DOHH2 (cell line): ENCODE results near the gene PCBD1.

Experiments
- H3F3A ChIP-seq: fragments of 200-600 bp; sonication (generic), shearing (Covaris generic); 2 replicates; pipeline ENCODE4 v1.6.0; 2016; ENCODE audit warnings: antibody characterized with exemption, mild to moderate bottlenecking; ENCODE audit not compliant: control insufficient read depth, insufficient read depth
- H3K27ac ChIP-seq: fragments of 200-600 bp; sonication (generic); 2 replicates; pipeline ENCODE4 v1.5.1; 2014; ENCODE audit warnings: low read depth, mild to moderate bottlenecking, low read length, moderate library complexity
- H3K27me3 ChIP-seq: fragments of 200-600 bp; sonication (generic); 2 replicates; pipeline ENCODE4 v1.6.1; 2014; ENCODE audit warnings: mild to moderate bottlenecking, low read length, mixed read lengths; ENCODE audit not compliant: control insufficient read depth
- H3K36me3 ChIP-seq: fragments of 200-600 bp; sonication (generic); 2 replicates; pipeline ENCODE4 v1.6.1; 2014; ENCODE audit warnings: mild to moderate bottlenecking, low read length, moderate library complexity, mixed read lengths; ENCODE audit not compliant: control insufficient read depth
- H3K4me1 ChIP-seq: fragments of 200-600 bp; sonication (generic); 2 replicates; pipeline ENCODE4 v1.6.1; 2014; ENCODE audit warnings: mild to moderate bottlenecking, low read length, mixed read lengths; ENCODE audit not compliant: control insufficient read depth
- H3K4me2 ChIP-seq: fragments of 200-600 bp; sonication (generic); 2 replicates; pipeline ENCODE4 v1.6.0; 2014; ENCODE audit warnings: mild to moderate bottlenecking, low read length, moderate library complexity
- H3K4me3 ChIP-seq: fragments of 200-600 bp; sonication (generic); 2 replicates; pipeline ENCODE4 v1.5.1; 2014; ENCODE audit warnings: mild to moderate bottlenecking, low read length, mixed read lengths
- H3K79me2 ChIP-seq: fragments of 200-600 bp; sonication (generic); 2 replicates; pipeline ENCODE4 v1.6.1; 2014; ENCODE audit warnings: mild to moderate bottlenecking, low read length, mixed read lengths; ENCODE audit not compliant: control insufficient read depth
- H3K9me2 ChIP-seq: fragments of 200-600 bp; sonication (generic); replicated peaks from 2 replicates; pipeline ENCODE4 v1.6.1; 2014; ENCODE audit warnings: mild to moderate bottlenecking, low read length, mixed read lengths; ENCODE audit not compliant: control insufficient read depth
- H3K9me3 ChIP-seq: fragments of 200-600 bp; sonication (generic); 2 replicates; pipeline ENCODE4 v1.6.1; 2014; ENCODE audit warnings: antibody characterized with exemption, low read length, mixed read lengths; ENCODE audit not compliant: control insufficient read depth, insufficient read depth
- H4K20me1 ChIP-seq: fragments of 200-600 bp; sonication (generic); 2 replicates; pipeline ENCODE4 v1.6.0; 2014; ENCODE audit warnings: low read depth, mild to moderate bottlenecking, antibody characterized with exemption, low read length, moderate library complexity; ENCODE audit not compliant: control insufficient read depth, insufficient read depth
- EZH2phosphoT487 ChIP-seq: fragments of 200-600 bp; sonication (generic); IDR thresholded peaks from 2 replicates; pipeline ENCODE4 v1.6.1; 2017; ENCODE audit warnings: borderline replicate concordance, mild to moderate bottlenecking, antibody characterized with exemption, low read length, moderate library complexity, mixed read lengths
- TF ChIP-seq, protein P1 (sequence below): fragments of 200-600 bp; sonication (generic); IDR thresholded peaks from one replicate; pipeline ENCODE4 v1.5.1; 2014; ENCODE audit warnings: antibody characterized with exemption, mild to moderate bottlenecking, low read depth, low read length; ENCODE audit not compliant: poor library complexity, severe bottlenecking

The PCBD1 gene

DNA sequence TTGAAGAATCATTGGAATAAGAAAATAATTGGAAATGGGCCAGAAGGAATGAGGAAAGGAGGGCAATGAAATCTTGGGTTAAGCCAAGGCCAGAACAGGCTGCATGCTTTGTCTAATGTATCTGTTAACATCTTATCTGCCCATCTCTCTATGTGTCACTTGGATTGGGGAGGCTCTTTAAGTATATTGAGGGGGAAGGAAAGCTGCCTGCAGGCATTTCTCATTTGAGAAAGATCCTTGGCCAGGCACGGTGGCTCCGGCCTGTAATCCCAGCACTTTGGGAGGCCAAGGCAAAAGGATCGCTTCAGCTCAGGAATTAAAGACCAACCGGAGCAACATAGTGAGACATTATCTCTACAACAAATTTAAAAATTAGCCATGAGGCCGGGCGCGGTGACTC is 14.3 kb downstream of the PCBD1 start:
- Histone ChIP-seq H4K20me1 (no peaks in the 10 kb centered on the region), H3K27ac (no peak overlapping the region), H3K4me3 (no peak overlapping the region), H3K9me2 (no peaks in the 10 kb centered on the region), H3K79me2 (no peaks in the 10 kb centered on the region), H3K4me1 (no peaks in the 10 kb centered on the region), H3F3A (no peaks in the 10 kb centered on the region), H3K4me2 (no peak overlapping the region), H3K36me3 (no peaks in the 10 kb centered on the region), H3K27me3 (no peaks in the 10 kb centered on the region), H3K9me3 (no peaks in the 10 kb centered on the region)
- TF ChIP-seq, protein P1, sequence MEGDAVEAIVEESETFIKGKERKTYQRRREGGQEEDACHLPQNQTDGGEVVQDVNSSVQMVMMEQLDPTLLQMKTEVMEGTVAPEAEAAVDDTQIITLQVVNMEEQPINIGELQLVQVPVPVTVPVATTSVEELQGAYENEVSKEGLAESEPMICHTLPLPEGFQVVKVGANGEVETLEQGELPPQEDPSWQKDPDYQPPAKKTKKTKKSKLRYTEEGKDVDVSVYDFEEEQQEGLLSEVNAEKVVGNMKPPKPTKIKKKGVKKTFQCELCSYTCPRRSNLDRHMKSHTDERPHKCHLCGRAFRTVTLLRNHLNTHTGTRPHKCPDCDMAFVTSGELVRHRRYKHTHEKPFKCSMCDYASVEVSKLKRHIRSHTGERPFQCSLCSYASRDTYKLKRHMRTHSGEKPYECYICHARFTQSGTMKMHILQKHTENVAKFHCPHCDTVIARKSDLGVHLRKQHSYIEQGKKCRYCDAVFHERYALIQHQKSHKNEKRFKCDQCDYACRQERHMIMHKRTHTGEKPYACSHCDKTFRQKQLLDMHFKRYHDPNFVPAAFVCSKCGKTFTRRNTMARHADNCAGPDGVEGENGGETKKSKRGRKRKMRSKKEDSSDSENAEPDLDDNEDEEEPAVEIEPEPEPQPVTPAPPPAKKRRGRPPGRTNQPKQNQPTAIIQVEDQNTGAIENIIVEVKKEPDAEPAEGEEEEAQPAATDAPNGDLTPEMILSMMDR: no peak
- no peak for TF ChIP-seq EZH2phosphoT487

DNA sequence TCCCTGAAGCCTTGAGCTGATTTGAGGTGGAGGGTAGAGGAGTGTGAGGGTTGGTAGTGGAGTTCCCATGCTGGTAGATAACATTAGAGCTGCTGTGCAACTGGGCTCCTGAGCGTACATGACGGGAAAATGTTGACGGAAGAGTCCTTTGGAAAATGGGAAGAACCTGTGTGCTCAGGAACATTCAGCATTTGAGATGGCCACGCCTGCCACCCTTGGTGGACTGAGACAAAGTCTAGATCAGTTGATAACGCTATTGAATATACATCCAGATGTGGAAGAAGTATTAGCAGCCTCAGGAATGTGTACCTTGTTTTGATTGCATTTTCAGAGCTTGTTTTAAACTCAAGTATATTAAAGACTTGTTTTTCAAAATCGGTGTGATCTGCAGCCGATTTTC is 16.1 kb downstream of the PCBD1 start:
- no peaks in the 10 kb centered on the region for H3K27me3 ChIP-seq
- no peaks in the 10 kb centered on the region for H3K36me3 ChIP-seq
- H3K4me2 ChIP-seq: no peak overlapping the region
- no peaks in the 10 kb centered on the region for H3K4me1 ChIP-seq
- H3K9me2 ChIP-seq: no peaks in the 10 kb centered on the region
- no peaks in the 10 kb centered on the region for H3F3A ChIP-seq
- no peaks in the 10 kb centered on the region for H4K20me1 ChIP-seq
- TF ChIP-seq, protein P1: no peak
- no peak for TF ChIP-seq EZH2phosphoT487
- no peak overlapping the region for H3K27ac ChIP-seq
- H3K4me3 ChIP-seq: no peak overlapping the region
- H3K79me2 ChIP-seq: no peaks in the 10 kb centered on the region
- H3K9me3 ChIP-seq: no peaks in the 10 kb centered on the region

DNA sequence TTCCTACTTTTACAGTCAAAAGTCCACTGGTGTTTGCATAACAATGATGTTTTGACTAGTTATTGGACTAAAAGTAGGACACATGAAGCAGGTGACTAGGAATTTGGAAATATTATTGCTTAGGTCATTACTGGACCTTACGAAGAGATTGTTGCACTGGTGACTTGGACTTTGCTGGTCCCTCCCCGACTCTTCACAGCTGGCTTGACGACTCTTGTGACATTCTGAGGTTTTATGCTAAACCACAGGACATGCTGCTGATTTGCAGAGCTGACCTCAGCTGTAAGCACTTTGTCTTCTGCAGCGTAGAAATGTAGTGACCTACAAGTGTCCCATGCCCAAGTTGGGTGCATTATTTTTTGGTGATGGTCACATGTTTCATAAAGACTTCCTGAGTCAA is 21.9 kb downstream of the PCBD1 start:
- H3K4me2 ChIP-seq: no peak overlapping the region
- TF ChIP-seq, protein P1: no peak
- no peak for TF ChIP-seq EZH2phosphoT487
- H3K9me3 ChIP-seq: no peaks in the 10 kb centered on the region
- no peaks in the 10 kb centered on the region for H3K79me2 ChIP-seq
- no peaks in the 10 kb centered on the region for H3K9me2 ChIP-seq
- no peak overlapping the region for H3K4me3 ChIP-seq
- H3K4me1 ChIP-seq: no peaks in the 10 kb centered on the region
- H3K27me3 ChIP-seq: no peaks in the 10 kb centered on the region
- H3F3A ChIP-seq: no peaks in the 10 kb centered on the region
- no peak overlapping the region for H3K27ac ChIP-seq
- H4K20me1 ChIP-seq: no peaks in the 10 kb centered on the region
- no peaks in the 10 kb centered on the region for H3K36me3 ChIP-seq

DNA sequence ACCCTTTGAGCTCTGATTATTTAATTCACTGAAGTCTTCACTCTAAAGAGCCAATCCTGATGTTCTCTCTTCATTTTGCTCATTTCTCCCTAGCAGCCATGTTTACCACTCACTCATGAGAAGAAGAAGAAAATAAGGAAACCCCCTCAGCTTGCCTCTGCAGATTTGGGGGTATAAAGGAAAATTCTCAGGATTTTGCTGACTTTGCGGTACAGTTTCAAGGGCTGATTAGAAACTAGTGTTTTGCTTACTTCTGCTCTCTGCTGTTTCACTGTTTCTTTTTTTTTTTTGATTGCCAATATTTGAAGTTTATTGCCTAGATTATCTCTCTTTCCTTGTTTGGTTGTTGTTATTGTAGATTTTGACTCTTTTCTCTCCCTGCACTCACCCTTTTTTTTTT is 23.4 kb downstream of the PCBD1 start:
- Histone ChIP-seq H3K27me3 (no peaks in the 10 kb centered on the region), H3K9me2 (no peaks in the 10 kb centered on the region), H3K36me3 (peaks cover 5% of the 10 kb centered on the region), H3K4me2 (no peak overlapping the region), H3K27ac (no peak overlapping the region), H3K9me3 (no peaks in the 10 kb centered on the region), H3K4me1 (no peaks in the 10 kb centered on the region), H3K79me2 (no peaks in the 10 kb centered on the region), H4K20me1 (no peaks in the 10 kb centered on the region), H3K4me3 (no peak overlapping the region), H3F3A (no peaks in the 10 kb centered on the region)
- no peak for TF ChIP-seq EZH2phosphoT487
- TF ChIP-seq, protein P1: no peak
